MM.1S (cell line): ENCODE measurements around the gene IER2.

ENCODE experiments used
- DNase-seq: peaks from one replicate; pipeline ENCODE4 v3.0.0-alpha.2; 2015
- H2AFZ ChIP-seq: fragments of 300-600 bp; sonication (generic); 2 replicates; pipeline ENCODE4 v1.6.0; 2016; ENCODE audit warnings: antibody characterized with exemption, low read length
- H3F3A ChIP-seq: fragments of 300-600 bp; sonication (generic); 2 replicates; pipeline ENCODE4 v1.6.1; 2016; ENCODE audit warnings: mild to moderate bottlenecking, antibody characterized with exemption, low read length, moderate library complexity, mixed read lengths; ENCODE audit not compliant: insufficient read depth
- H3K27ac ChIP-seq: fragments of 300-600 bp; sonication (generic); 2 replicates; pipeline ENCODE4 v1.5.1; 2016; ENCODE audit warnings: mild to moderate bottlenecking, low read length
- H3K27me3 ChIP-seq: fragments of 300-600 bp; sonication (generic); replicated peaks from 2 replicates; pipeline ENCODE4 v1.6.0; 2016; ENCODE audit warnings: low read length; ENCODE audit not compliant: insufficient read depth
- H3K36me3 ChIP-seq: fragments of 300-600 bp; sonication (generic); replicated peaks from 2 replicates; pipeline ENCODE4 v1.6.1; 2016; ENCODE audit warnings: mild to moderate bottlenecking, low read length, mixed read lengths; ENCODE audit not compliant: insufficient read depth
- H3K4me1 ChIP-seq: fragments of 300-600 bp; sonication (generic); 2 replicates; pipeline ENCODE4 v1.6.1; 2016; ENCODE audit warnings: low read length, mixed read lengths
- H3K4me2 ChIP-seq: fragments of 300-600 bp; sonication (generic); 2 replicates; pipeline ENCODE4 v1.6.0; 2016; ENCODE audit warnings: low read depth, low read length
- H3K4me3 ChIP-seq: fragments of 300-600 bp; sonication (generic); 2 replicates; pipeline ENCODE4 v1.5.1; 2016; ENCODE audit warnings: low read length, mixed read lengths
- H3K79me2 ChIP-seq: fragments of 300-600 bp; sonication (generic); 2 replicates; pipeline ENCODE4 v1.6.1; 2016; ENCODE audit warnings: mixed run types, low read length, mixed read lengths
- H3K9ac ChIP-seq: fragments of 300-600 bp; sonication (generic); 2 replicates; pipeline ENCODE4 v1.6.1; 2016; ENCODE audit warnings: low read length, mixed read lengths
- H3K9me2 ChIP-seq: fragments of 300-600 bp; sonication (generic); replicated peaks from 2 replicates; pipeline ENCODE4 v1.6.1; 2016; ENCODE audit warnings: mild to moderate bottlenecking, low read length, mixed read lengths; ENCODE audit not compliant: insufficient read depth
- H3K9me3 ChIP-seq: fragments of 300-600 bp; sonication (generic); replicated peaks from 2 replicates; pipeline ENCODE4 v1.6.1; 2016; ENCODE audit warnings: mild to moderate bottlenecking, low read length, mixed read lengths; ENCODE audit not compliant: insufficient read depth
- H4K20me1 ChIP-seq: fragments of 300-600 bp; sonication (generic); 2 replicates; pipeline ENCODE4 v1.6.1; 2016; ENCODE audit warnings: mild to moderate bottlenecking, low read length, moderate library complexity, mixed read lengths; ENCODE audit not compliant: insufficient read depth
- EZH2 ChIP-seq: fragments of 300-600 bp; sonication (generic); optimal IDR thresholded peaks from 2 replicates; pipeline ENCODE3; 2017; ENCODE audit warnings: low read depth, mild to moderate bottlenecking, antibody characterized with exemption, low read length, mixed read lengths
- EZH2phosphoT487 ChIP-seq: fragments of 300-600 bp; sonication (generic); IDR thresholded peaks from 2 replicates; pipeline ENCODE4 v1.6.1; 2018; ENCODE audit warnings: antibody characterized with exemption, low read length
- TF ChIP-seq, protein P1 (sequence below): fragments of 300-600 bp; sonication (generic); IDR thresholded peaks from 2 replicates; pipeline ENCODE4 v1.5.1; 2016; ENCODE audit warnings: antibody characterized with exemption, low read length, mixed read lengths

The IER2 gene

DNA sequence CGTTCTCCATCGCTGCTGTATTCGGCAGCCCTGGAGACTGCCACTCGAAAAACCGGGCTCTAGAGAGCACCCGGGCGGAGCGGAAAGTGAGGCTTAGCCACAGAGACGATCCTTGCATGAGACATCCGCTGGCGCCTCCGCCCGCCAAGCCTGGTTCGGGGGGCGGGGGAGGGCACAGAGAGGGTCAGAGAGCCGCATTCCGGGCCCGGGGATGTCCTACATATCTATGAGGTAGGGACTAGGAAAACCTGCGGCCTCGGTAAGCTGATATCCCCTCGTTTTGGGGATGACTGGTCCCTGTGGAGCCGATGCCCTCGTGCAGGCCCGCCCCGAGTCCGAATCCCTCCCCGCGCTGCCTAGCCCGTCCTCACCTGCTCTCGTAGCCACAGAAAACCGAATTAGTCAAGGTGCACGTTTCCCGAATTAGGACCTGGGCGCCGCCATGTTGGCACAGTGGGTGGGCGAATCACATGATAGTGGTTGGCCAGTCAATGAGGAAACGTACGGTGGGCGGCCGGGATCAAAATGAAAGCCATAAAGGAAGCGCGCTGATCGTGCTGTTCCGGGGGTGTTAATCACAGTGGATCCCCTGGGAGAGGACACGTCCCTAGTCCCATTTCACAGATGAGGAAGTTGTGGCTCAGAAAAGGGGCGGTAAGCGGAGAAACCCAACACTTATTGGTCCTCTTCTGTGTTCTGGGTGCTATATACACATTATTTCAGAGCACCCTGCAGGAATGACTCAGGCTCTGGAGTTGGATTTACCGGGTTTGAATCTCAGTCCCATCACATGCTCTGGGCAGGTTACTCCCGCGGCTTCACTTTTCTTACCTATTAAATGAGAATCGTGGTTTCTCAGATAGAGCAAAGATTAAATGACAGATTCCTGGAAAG lies 33.7 kb upstream of the IER2 start, which contains the start of gene TRMT1:
TSS of gene TRMT1 (minus strand) at position 459 of the 894 bp plus-strand sequence. CDS start at position 118, 341 bp downstream.
- Histone ChIP-seq H3K9me2 (no peaks in the 10 kb centered on the region), H3K9ac (peak within 1 kb of the TSS; percentile 84), H3K4me2 (peak within 1 kb of the TSS; percentile 89), H3K9me3 (no peaks in the 10 kb centered on the region), H3K79me2 (peaks cover 51% of the 10 kb centered on the region), H4K20me1 (peaks cover 17% of the 10 kb centered on the region; the same call in 1 of the 2 replicates), H3K4me3 (peak within 1 kb of the TSS; percentile 95), H2AFZ (peak within 1 kb of the TSS; percentile 74), H3K36me3 (no peaks in the 10 kb centered on the region; the same call in 1 of the 2 replicates), H3K4me1 (peaks cover 18% of the 10 kb centered on the region), H3K27ac (peak within 1 kb of the TSS; percentile 67), H3K27me3 (no peaks in the 10 kb centered on the region), H3F3A (peaks cover 12% of the 10 kb centered on the region)
- peak; percentile 91 for DNase-seq
- TF ChIP-seq, protein P1, sequence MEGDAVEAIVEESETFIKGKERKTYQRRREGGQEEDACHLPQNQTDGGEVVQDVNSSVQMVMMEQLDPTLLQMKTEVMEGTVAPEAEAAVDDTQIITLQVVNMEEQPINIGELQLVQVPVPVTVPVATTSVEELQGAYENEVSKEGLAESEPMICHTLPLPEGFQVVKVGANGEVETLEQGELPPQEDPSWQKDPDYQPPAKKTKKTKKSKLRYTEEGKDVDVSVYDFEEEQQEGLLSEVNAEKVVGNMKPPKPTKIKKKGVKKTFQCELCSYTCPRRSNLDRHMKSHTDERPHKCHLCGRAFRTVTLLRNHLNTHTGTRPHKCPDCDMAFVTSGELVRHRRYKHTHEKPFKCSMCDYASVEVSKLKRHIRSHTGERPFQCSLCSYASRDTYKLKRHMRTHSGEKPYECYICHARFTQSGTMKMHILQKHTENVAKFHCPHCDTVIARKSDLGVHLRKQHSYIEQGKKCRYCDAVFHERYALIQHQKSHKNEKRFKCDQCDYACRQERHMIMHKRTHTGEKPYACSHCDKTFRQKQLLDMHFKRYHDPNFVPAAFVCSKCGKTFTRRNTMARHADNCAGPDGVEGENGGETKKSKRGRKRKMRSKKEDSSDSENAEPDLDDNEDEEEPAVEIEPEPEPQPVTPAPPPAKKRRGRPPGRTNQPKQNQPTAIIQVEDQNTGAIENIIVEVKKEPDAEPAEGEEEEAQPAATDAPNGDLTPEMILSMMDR = no peak
- no peak for TF ChIP-seq EZH2
- TF ChIP-seq EZH2phosphoT487 = no peak

DNA sequence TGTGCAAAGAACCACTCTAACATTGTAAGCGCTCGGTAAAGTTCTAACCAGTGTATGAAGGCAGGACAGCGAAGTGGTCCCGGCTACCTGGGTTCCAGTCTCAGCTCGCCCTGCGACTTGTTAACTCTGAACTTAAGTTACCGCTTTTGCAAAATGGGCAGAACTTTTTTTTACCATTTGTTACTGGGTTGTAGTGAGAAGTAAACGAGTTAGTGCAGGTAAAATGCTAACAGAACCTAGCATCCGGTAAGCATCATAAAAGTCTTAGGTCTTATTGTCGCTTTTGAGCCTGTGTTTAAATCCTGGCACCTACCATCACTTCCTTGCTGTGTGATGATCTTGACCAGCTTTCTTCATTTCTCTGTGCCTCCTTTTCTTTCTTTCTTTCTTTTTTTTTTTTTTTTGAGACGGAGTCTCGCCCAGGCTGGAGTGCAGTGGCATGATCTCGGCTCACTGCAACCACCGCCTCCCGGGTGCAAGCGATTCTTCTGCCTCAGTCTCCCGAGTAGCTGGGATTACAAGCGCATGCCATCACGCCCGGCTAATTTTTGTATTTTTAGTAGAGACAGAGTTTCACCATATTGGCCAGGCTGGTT lies 32.9 kb upstream of the IER2 start:
- Histone ChIP-seq H3K4me2 (peak overlapping the region; percentile 62), H3K27ac (peak overlapping the region; percentile 67), H3K36me3 (no peaks in the 10 kb centered on the region; the same call in 1 of the 2 replicates), H3K9me2 (no peaks in the 10 kb centered on the region), H3K4me1 (peaks cover 18% of the 10 kb centered on the region), H2AFZ (peak overlapping the region; percentile 74), H3K9me3 (no peaks in the 10 kb centered on the region), H3F3A (peaks cover 12% of the 10 kb centered on the region), H4K20me1 (peaks cover 17% of the 10 kb centered on the region), H3K79me2 (peaks cover 59% of the 10 kb centered on the region), H3K4me3 (peak overlapping the region; percentile 95), H3K9ac (peak overlapping the region; percentile 84; the same call in 1 of the 2 replicates), H3K27me3 (no peaks in the 10 kb centered on the region)
- peak; percentile 41 for DNase-seq
- TF ChIP-seq EZH2phosphoT487 = no peak

DNA sequence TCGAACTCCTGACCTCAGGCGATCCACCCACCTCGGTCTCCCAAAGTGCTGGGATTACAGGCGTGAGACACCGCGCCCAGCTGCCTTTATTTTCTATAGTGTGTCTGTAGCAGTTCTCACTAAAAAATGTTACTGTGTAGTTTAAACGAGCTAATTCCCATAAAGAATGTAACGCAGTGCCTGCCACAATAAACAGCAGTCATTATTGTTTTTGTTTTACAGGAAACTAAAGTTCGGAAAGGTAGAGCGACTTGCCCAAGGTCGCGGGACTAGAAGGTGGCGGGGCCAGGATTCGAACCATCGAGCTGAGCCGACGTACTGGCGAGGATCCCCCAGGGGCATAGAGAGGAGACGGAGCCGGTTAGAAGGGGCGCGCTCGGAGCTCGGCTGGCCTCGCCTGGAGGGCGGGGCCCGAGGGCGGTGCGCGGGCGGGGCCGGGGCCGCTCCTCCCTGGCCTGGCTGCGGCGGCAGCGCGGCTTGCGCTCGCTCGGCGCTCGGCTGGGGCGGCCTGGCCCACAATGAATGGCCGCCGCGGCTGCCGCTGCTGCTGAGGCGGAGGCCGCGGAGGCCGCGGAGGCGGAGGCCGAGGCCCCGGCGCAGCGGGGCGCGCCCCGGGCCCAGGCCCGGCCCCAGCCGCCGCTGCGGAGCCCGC lies 32.3 kb upstream of the IER2 start, which contains the start of gene NACC1:
TSS of gene NACC1 (plus strand) at position 493 of the 652 bp plus-strand sequence. CDS start 16,944 bp downstream, outside the sequence.
- H3K9me2 ChIP-seq = no peaks in the 10 kb centered on the region
- H3K9me3 ChIP-seq = no peaks in the 10 kb centered on the region
- TF ChIP-seq EZH2 (no peak), EZH2phosphoT487 (no peak)
- TF ChIP-seq, protein P1 = no peak
- H3K27me3 ChIP-seq = no peaks in the 10 kb centered on the region
- H2AFZ ChIP-seq = peak within 1 kb of the TSS; percentile 74
- H3K27ac ChIP-seq = peak within 1 kb of the TSS; percentile 67
- H3K36me3 ChIP-seq = no peaks in the 10 kb centered on the region; the same call in 1 of the 2 replicates
- peak within 1 kb of the TSS; percentile 90 for H3K9ac ChIP-seq
- peak; percentile 89 for DNase-seq
- H3F3A ChIP-seq = peaks cover 12% of the 10 kb centered on the region
- peaks cover 65% of the 10 kb centered on the region for H3K79me2 ChIP-seq
- H4K20me1 ChIP-seq = peaks cover 17% of the 10 kb centered on the region
- H3K4me3 ChIP-seq = peak within 1 kb of the TSS; percentile 99
- peaks cover 18% of the 10 kb centered on the region for H3K4me1 ChIP-seq
- peak within 1 kb of the TSS; percentile 67 for H3K4me2 ChIP-seq
